Activated CD4-positive, alpha-beta T cell treated with anti-CD3 and anti-CD28 coated beads, Interleukin-2, amount 50 U/mL, for 16 hours (primary cell): Measurements from ENCODE around the gene PCGF3.
"Not testable (repeated sequence)": the region's sequence is repeated elsewhere in the genome, so short reads cannot be mapped to it uniquely, and the experiment has no call there.

Experiments
- DNase-seq: peaks from one replicate; pipeline ENCODE4 v3.0.0-alpha.2; 2020

The PCGF3 gene

GRCh38 chr4:705278-706082, at the start of gene PCGF3:
PCGF3 (plus strand) TSS chr4:705832; CDS start chr4:733681, 27,849 bp downstream.
- peak; percentile 97 for DNase-seq

- no peak for DNase-seq
These were observed 48.9 kb upstream of the PCGF3 start for GRCh38 chr4:656436-657337.

- no peak for DNase-seq
These were observed 48.2 kb upstream of the PCGF3 start for GRCh38 chr4:657338-657833.

GRCh38 chr4:657834-658667, 47.6 kb upstream of the PCGF3 start:
- no peak for DNase-seq

- DNase-seq, result no peak
These were observed 46.7 kb upstream of the PCGF3 start for GRCh38 chr4:658681-659667.

GRCh38 chr4:659851-660250, 45.8 kb upstream of the PCGF3 start:
- no peak for DNase-seq

GRCh38 chr4:660401-660800, 45.2 kb upstream of the PCGF3 start:
- DNase-seq, result no peak

GRCh38 chr4:661231-661630, 44.4 kb upstream of the PCGF3 start:
- DNase-seq, result no peak

GRCh38 chr4:661881-662761, 43.5 kb upstream of the PCGF3 start:
- DNase-seq, result no peak

- no peak for DNase-seq
These were observed 42.6 kb upstream of the PCGF3 start for GRCh38 chr4:663046-663437.

- peak; percentile 70 for DNase-seq
These were observed 41.9 kb upstream of the PCGF3 start for GRCh38 chr4:663438-664428.

- no peak for DNase-seq
These were observed 40.9 kb upstream of the PCGF3 start for GRCh38 chr4:664713-665231.

- DNase-seq, result no peak
These were observed 40.3 kb upstream of the PCGF3 start for GRCh38 chr4:665381-665750.

GRCh38 chr4:665751-666435, 39.7 kb upstream of the PCGF3 start:
- no peak for DNase-seq

- DNase-seq, result no peak
These were observed 39.2 kb upstream of the PCGF3 start for GRCh38 chr4:666436-666810.

GRCh38 chr4:666822-667544, 38.6 kb upstream of the PCGF3 start:
- no peak for DNase-seq

GRCh38 chr4:667545-667925, 38.1 kb upstream of the PCGF3 start:
- DNase-seq, result no peak

- DNase-seq, result not testable (repeated sequence)
These were observed 37.4 kb upstream of the PCGF3 start for GRCh38 chr4:668219-668618.
